Esophagus squamous epithelium (tissue), 4 donors: ENCODE results near the gene COL15A1.

ENCODE experiments used
- CTCF ChIP-seq, 6 experiments: fragments of 450-650 bp in 4 of 6; fragments of 200-600 bp in 2 of 6; sonication (generic) in 2 of 6; IDR thresholded peaks; one replicate each; pipeline ENCODE4 v1.5.1; 2016 to 2019; ENCODE audit warnings: antibody characterized with exemption in 6 of 6, mild to moderate bottlenecking in 4 of 6, moderate library complexity in 4 of 6
- POLR2A ChIP-seq, 4 donors: fragments of 450-650 bp; IDR thresholded peaks; one replicate each; pipeline ENCODE4 v1.6.1; 2017; ENCODE audit warnings: antibody characterized with exemption in 4 of 4, mild to moderate bottlenecking in 4 of 4, moderate library complexity in 3 of 4

GRCh38 chr9:99066571-99066970, 122.9 kb downstream of the COL15A1 start:
- no peak for TF ChIP-seq POLR2A (IDR thresholded peaks at IDR 0.05)
- TF ChIP-seq CTCF (IDR thresholded peaks at IDR 0.05) = no peak
